Coronary artery (tissue), 2 donors: ENCODE data around the gene GPR137.
A peak's percentile ranks its signal among the peaks of the same experiment; 100 is the strongest.

Experiments
- DNase-seq: peaks from one replicate; pipeline ENCODE4 v3.0.0-alpha.2; 2017; ENCODE audit warnings: low spot score
- H3K27ac ChIP-seq, 2 donors: fragments of 200-600 bp; sonication (generic); one replicate each; pipeline ENCODE4 v1.5.1; 2016 to 2019
- H3K4me3 ChIP-seq: fragments of 200-600 bp; sonication (generic); 2 replicates; pipeline ENCODE4 v1.5.1; 2016; ENCODE audit warnings: mild to moderate bottlenecking, moderate library complexity
- CTCF ChIP-seq: fragments of 200-600 bp; sonication (generic); IDR thresholded peaks from one replicate; pipeline ENCODE4 v1.5.1; 2019; ENCODE audit warnings: antibody characterized with exemption

GPR137 gene

DNA sequence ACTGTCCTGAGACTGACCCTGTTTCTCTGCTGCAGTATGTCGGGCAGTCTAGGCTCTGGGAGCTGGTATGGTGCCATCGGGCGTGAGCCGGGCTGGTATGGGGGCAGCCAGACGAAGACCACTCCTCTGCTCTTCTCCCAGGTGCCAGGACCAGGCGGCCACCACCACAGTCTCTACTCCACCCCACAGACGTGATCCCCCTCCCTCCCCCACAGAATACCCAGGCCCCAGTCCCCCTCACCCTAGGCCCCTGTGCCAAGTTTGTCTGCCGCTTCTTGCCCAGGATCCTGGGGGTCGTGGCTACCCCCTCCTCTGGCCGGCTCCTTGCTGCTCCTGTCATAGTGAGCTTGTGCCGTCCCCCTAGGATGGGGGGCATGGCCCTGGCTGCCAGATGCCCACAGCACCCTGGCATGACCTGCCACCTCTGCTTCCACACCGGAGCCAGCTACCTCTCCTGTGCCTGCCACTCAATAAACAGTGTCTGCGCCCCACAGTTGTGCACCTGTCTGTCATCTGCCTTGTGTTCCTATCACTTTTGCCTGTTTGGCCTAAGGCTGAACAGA is 3.4 kb downstream of the GPR137 start:
- Histone ChIP-seq H3K4me3 (no peak overlapping the region), H3K27ac (no peak overlapping the region)
- no peak for TF ChIP-seq CTCF
- no peak for DNase-seq

DNA sequence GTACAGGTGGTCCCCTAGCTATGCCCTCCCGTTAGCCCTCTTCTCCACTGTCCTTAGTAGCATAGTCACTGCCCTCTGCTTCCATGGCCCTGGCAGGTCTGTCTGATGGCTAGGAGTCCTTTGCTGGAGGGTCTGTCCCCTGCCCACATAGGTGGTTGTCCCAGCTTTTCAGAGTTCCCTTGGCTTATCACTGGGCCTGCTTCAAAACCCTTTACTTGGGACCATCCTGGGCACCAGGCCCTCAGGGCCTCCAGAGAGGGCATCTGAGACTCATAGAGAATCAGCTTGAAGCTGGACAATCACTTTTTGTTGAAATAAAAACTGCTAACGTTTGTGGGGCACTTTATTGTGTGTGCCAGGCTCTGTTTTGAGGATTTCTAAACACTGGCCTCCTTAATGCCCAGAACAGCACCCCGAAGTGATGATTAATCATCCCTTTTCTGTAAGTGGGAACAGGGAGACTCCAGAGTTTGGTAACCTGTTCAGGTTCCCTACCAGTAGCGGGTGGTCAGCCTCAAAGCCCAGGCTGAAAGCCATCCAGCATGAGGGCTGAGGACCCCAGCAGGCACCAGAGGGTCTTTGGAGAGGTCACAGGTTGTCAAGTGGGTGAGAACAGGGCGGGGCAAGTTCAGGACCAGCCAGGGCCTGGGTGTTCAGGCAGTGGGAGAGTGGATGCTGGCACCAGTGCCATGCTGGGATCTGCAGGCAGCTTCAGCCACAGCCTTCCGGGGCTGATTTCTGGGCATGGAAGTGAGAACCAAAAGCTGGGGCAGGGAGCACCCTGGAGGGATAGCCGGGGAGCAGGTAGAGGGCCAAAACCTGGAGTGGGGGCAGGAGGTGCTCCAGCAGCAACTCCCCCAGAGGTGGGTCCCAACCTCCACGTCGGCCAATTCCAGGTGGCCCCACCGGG is 5.0 kb downstream of the GPR137 start:
- no peak for TF ChIP-seq CTCF
- Histone ChIP-seq H3K27ac (no peak overlapping the region), H3K4me3 (no peak overlapping the region)
- DNase-seq = no peak

DNA sequence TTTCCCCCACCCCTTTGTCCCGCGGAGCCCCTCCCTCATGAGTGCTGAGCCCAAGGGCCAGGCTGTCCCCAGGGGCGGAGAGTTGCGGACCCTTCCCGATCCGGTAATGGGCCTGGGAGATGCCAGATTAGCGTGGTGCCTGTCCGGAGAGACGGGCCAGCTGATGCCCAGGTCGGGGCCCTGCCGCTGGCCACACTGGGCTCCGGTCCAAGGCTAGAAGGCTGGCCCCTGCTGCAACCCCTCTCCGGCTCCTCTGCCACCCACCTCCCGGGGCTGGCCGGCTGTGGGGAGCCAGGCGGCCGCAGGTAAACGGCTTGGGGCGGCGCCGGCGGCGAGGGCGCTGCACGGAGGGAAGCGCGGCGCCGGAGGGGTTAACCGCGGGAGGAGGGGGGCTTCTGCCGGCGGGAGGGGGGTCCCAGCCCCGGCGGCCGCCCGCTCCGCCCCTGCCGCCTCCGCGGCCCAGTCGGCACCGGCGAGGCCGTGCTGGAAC is 5.7 kb downstream of the GPR137 start, which contains the start of gene KCNK4:
Gene KCNK4 (plus strand): TSS at position 41 of the 490 bp plus-strand sequence. CDS start 1,717 bp downstream, outside the sequence.
- DNase-seq = no peak
- H3K27ac ChIP-seq = no peak within 1 kb of the TSS
- TF ChIP-seq CTCF = no peak
- peak within 1 kb of the TSS; percentile 65 for H3K4me3 ChIP-seq

DNA sequence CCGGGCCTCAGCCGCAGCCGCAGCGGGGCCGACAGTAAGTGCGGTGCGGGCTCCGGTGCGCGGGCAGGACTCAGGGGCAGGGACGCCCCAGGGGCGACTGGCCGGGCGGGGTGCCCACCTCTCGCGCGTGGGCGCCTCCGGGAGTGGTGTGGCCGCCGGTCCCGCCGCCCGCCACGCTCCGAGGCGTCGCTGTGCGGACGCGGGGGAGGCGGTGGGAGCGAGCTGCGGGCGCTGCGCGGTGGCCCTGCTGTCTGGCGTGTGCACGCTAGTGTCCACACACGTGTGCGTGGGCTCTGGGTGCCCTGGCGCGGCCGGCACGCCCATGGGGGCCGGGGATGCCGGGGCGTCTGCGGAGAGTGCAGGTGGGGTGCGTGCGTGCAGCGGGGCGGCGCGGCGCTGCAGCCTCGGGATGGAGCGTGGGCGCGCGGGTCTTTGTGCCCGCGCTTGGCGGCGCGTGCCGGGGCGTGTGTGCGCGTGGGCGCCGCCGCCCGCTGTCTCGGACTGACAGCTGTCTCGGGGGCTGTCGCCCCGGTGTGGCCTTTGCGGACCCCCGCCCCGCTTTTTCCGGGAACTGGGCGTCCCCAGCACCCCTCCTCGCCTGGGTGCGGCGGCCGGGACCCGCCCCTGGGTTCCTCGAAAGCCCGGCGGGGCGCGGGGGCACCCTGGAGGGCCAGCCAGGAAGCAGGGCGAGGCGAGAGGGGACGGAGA is 6.3 kb downstream of the GPR137 start:
- no peak for TF ChIP-seq CTCF
- H3K27ac ChIP-seq = no peak overlapping the region
- no peak for DNase-seq
- H3K4me3 ChIP-seq = peak overlapping the region; percentile 65

DNA sequence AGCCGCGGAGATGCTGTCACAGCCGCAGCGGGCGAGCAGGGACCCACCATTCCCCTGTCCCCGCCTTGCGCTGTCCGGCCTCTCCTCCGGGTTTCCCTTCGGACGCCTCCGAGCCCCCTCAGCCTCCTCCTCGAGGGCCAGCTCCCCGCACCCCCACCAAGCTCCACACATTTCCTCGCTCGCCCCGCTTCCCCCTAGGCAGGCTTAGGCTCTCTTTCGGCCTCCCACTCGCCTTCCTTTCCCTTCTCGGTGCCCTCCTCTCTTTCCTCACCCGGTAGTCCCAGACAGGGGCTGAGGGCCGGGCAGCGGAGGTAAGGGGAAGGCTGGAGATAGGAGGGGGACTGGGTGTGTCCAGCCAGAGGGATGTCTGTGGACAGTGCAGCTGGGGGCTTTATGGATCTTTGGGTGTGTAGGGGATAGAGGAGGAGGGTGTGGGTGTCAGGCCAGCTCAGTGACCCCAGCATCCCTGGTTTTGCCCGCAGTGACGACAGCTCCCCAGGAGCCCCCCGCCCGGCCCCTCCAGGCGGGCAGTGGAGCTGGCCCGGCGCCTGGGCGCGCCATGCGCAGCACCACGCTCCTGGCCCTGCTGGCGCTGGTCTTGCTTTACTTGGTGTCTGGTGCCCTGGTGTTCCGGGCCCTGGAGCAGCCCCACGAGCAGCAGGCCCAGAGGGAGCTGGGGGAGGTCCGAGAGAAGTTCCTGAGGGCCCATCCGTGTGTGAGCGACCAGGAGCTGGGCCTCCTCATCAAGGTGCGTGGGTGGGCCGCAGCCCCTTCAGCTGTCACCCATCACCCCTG is 7.0 kb downstream of the GPR137 start:
- DNase-seq = no peak
- no peak for TF ChIP-seq CTCF
- H3K27ac ChIP-seq = no peak overlapping the region
- H3K4me3 ChIP-seq = peak overlapping the region; percentile 65

GRCh38 chr11:64294774-64295173 is 9.1 kb downstream of the GPR137 start:
- H3K4me3 ChIP-seq = no peak overlapping the region
- H3K27ac ChIP-seq = no peak overlapping the region
- TF ChIP-seq CTCF = no peak
- no peak for DNase-seq
